ENCODE results near the gene MYMX.

Gene MYMX

DNA sequence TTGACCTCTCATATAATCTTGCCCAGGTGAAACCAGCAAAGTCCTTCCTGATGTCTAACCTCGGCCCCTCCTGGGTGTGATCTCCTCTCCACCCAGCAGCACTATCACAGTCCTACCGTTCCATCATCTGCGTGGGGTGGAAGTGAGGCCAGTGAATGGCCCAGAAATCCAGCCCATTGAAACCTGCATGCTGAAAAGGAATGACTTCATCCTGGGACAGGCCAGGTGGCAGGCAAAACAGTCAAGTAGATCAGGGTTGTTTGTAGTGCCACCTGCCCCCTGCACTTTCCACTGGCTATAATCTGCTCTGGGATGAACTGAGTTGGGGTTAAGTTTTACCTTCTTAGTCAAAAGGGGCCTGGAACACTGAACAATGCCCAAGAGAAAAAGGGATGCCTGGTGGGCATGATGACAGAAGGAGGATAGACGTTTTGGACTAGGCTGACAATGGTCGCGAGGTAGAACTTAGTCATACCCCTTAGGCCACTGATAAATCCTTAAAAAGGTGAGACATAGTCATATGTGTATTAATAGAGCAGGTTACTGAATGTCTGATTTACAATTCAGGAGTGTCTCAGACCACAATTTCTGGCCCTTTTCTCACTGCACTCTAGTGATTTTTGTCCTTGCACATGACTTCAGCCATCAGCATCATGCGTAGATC lies 22.1 kb downstream of the MYMX start:
- H3K36me3 ChIP-seq (ENCODE audit: insufficient read depth, low read length), result no peaks in the 10 kb centered on the region
- H3K9ac ChIP-seq (ENCODE audit: low read depth, low read length), result no peak overlapping the region
- no peaks in the 10 kb centered on the region for H3K9me3 ChIP-seq (replicated peaks; ENCODE audit: low read length)
- H3K27me3 ChIP-seq (ENCODE audit: control insufficient read depth, insufficient read depth, low read length), result no peaks in the 10 kb centered on the region
- no peak overlapping the region for H3K4me3 ChIP-seq (ENCODE audit: low read length)
- no peak overlapping the region for H3K4me2 ChIP-seq (ENCODE audit: low read length)
- peaks cover 33% of the 10 kb centered on the region for H3K4me1 ChIP-seq (ENCODE audit: control insufficient read depth, insufficient read depth, low read length)

DNA sequence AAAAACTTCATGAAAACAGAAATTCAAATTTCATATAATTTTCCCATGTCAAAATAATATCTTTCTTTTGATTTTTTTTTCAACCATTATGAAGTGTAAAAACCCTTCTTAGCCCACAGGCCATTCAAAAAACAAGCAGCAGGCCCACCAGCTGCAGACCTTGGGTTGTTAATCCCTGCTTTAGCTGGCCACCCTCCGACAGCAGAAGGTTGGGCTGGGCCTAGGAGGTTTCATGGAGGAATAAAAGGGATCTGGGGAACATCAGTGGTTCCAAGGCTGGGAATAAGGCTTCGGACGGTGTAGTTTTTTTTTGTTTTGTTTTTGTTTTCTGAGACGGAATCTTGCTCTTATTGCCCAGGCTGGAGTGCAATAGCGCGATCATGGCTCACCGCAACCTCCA lies 26.6 kb downstream of the MYMX start:
- no peak overlapping the region for H3K4me2 ChIP-seq (ENCODE audit: low read length)
- H3K27me3 ChIP-seq (ENCODE audit: control insufficient read depth, insufficient read depth, low read length), result no peaks in the 10 kb centered on the region
- H3K36me3 ChIP-seq (ENCODE audit: insufficient read depth, low read length), result peaks cover 6% of the 10 kb centered on the region
- H3K9me3 ChIP-seq (replicated peaks; ENCODE audit: low read length), result no peaks in the 10 kb centered on the region
- no peak overlapping the region for H3K9ac ChIP-seq (ENCODE audit: low read depth, low read length)
- H3K4me1 ChIP-seq (ENCODE audit: control insufficient read depth, insufficient read depth, low read length), result peaks cover 14% of the 10 kb centered on the region
- no peak overlapping the region for H3K4me3 ChIP-seq (ENCODE audit: low read length)

DNA sequence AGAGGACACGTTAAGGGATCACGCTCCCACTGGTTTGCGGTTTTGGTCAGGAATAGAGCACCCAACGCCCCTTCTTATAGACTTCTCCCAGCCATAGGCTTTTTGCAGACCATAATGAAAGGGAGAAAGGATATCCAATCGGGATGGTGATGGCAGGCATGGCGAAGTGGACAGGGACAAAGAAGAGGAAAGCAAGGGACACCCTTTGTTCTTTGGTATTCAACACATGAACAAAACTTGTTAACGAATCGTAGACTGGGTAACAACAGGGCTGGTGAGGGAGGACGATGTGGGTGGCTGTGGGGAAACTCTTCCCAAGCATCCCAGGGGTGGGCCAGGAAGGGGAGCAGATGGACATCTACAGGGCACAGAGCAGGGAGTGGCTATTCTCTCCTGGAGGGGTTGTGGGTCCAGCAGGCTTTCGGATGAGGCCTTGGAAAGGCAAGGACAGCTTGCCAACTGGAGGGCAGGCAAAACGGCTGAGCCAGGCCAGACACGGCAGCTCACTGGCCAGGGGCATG lies 28.7 kb downstream of the MYMX start:
- Histone ChIP-seq H3K36me3 (ENCODE audit: insufficient read depth, low read length) (peaks cover 27% of the 10 kb centered on the region), H3K4me3 (ENCODE audit: low read length) (peak overlapping the region; percentile 81), H3K4me1 (ENCODE audit: control insufficient read depth, insufficient read depth, low read length) (peaks cover 28% of the 10 kb centered on the region), H3K27me3 (ENCODE audit: control insufficient read depth, insufficient read depth, low read length) (no peaks in the 10 kb centered on the region), H3K4me2 (ENCODE audit: low read length) (peak overlapping the region; percentile 91), H3K9me3 (replicated peaks; ENCODE audit: low read length) (no peaks in the 10 kb centered on the region), H3K9ac (ENCODE audit: low read depth, low read length) (peak overlapping the region; percentile 97)

DNA sequence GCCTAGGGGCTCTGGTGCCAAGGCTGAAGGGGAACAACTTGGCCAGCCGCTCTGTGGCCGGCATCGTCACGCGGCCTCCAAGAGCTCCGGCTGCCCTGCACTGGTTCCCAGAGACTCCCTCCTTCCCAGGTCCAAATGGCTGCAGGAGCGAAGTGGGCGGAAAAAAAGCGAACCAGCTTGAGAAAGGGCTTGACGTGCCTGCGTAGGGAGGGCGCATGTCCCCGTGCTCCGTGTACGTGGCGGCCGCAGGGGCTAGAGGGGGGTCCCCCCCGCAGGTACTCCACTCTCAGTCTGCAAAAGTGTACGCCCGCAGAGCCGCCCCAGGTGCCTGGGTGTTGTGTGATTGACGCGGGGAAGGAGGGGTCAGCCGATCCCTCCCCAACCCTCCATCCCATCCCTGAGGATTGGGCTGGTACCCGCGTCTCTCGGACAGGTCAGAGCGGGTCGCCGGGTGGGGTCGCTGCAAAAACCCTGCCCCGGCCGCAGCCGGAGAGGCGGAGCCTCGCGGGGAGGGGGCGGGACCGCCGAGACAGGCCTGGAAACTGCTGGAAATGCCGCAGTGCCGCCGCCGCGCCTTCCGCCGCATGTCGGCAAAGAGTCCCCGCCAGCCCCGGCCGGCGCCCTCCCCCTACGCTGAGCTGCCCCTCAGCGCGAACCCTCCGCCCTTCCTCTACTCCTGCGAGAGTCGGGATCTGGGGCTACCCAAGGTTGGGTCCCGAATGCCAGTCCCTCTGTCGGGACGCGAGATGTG lies 29.4 kb downstream of the MYMX start:
- Histone ChIP-seq H3K27me3 (ENCODE audit: control insufficient read depth, insufficient read depth, low read length) (no peaks in the 10 kb centered on the region), H3K9me3 (replicated peaks; ENCODE audit: low read length) (no peaks in the 10 kb centered on the region), H3K9ac (ENCODE audit: low read depth, low read length) (peak overlapping the region; percentile 97), H3K36me3 (ENCODE audit: insufficient read depth, low read length) (peaks cover 34% of the 10 kb centered on the region), H3K4me1 (ENCODE audit: control insufficient read depth, insufficient read depth, low read length) (peaks cover 32% of the 10 kb centered on the region), H3K4me3 (ENCODE audit: low read length) (peak overlapping the region; percentile 81), H3K4me2 (ENCODE audit: low read length) (peak overlapping the region; percentile 91)

DNA sequence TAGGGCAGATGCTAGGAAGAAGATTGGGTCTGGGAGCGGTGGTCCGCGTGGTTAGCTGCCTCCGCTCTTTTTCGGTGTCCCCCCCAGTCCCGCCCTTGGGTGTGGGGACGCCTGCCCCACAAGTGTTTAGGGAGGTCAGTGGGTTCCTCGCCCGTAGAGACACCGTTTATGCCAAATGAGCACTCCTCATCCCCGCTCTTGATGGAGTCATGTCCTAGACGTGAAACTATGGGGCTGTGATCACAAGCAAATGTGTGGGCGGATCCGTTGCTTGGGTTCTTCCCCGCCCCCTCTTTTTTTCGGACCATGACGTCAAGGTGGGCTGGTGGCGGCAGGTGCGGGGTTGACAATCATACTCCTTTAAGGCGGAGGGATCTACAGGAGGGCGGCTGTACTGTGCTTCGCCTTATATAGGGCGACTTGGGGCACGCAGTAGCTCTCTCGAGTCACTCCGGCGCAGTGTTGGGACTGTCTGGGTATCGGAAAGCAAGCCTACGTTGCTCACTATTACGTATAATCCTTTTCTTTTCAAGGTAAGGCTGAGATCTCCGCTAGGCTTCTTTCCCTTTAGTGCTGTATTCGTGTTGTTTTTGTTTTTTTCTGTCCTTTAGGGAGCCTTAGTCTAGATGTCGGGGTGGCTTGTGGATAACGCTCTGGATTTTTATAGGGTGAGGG lies 30.1 kb downstream of the MYMX start, which contains the start of gene HSP90AB1:
HSP90AB1 (plus strand) TSS at position 439 of the 675 bp plus-strand sequence. CDS start 1,529 bp downstream, outside the sequence.
- Histone ChIP-seq H3K36me3 (ENCODE audit: insufficient read depth, low read length) (peaks cover 41% of the 10 kb centered on the region), H3K4me3 (ENCODE audit: low read length) (peak within 1 kb of the TSS; percentile 81), H3K27me3 (ENCODE audit: control insufficient read depth, insufficient read depth, low read length) (no peaks in the 10 kb centered on the region), H3K4me1 (ENCODE audit: control insufficient read depth, insufficient read depth, low read length) (peaks cover 34% of the 10 kb centered on the region), H3K4me2 (ENCODE audit: low read length) (peak within 1 kb of the TSS; percentile 91), H3K9me3 (replicated peaks; ENCODE audit: low read length) (no peaks in the 10 kb centered on the region), H3K9ac (ENCODE audit: low read depth, low read length) (peak within 1 kb of the TSS; percentile 97)

DNA sequence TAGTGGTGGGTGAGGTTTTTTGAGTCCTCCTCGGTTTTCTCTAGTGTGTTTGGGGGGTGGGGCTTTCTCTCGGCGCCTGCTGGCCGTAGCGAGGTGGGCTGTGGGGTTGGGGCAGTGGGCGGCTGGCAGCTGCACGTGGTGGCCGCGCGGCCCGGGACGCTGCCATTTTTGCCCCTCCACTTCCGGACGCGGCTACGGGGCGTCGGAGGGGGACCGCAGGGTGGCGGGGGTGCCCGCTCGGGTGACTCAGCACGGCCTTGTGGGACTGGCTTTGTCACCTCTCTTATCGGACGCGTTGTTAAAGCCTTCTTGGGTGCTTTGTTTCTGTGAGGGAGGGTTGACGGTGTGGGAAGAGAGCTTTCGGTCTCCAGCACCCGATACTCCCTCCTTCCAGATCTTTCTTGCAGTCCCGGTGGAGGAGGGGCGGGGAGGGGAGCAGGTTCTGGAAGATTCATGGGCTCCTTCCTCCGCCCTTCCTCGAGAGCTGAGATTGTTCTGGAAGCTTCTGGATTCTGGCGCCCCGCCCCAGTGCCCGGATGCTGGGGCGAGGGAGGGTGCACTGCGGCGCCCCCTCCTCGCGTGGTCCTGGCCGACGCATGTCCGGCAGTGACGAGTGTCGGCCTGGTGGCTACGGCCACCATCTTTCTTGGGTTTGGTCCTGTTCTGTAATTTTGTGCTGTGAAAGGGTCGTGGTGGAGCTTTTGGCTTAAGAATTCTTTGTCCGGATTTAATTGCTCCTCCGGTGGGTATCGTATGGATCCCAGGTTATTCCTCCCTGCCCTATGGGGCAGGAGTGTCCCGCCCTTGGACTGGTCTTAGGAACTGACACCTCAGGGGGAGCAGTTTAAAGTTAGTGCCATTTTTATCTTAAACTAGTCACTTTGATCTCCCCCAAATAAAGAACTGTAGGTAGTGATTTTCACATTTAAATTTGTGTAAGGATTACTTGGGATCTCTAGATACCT lies 30.9 kb downstream of the MYMX start:
- no peaks in the 10 kb centered on the region for H3K9me3 ChIP-seq (replicated peaks; ENCODE audit: low read length)
- peak overlapping the region; percentile 97 for H3K9ac ChIP-seq (ENCODE audit: low read depth, low read length)
- H3K4me3 ChIP-seq (ENCODE audit: low read length), result peak overlapping the region; percentile 81
- H3K36me3 ChIP-seq (ENCODE audit: insufficient read depth, low read length), result peaks cover 47% of the 10 kb centered on the region
- H3K4me2 ChIP-seq (ENCODE audit: low read length), result peak overlapping the region; percentile 91
- no peaks in the 10 kb centered on the region for H3K27me3 ChIP-seq (ENCODE audit: control insufficient read depth, insufficient read depth, low read length)
- H3K4me1 ChIP-seq (ENCODE audit: control insufficient read depth, insufficient read depth, low read length), result peaks cover 34% of the 10 kb centered on the region

DNA sequence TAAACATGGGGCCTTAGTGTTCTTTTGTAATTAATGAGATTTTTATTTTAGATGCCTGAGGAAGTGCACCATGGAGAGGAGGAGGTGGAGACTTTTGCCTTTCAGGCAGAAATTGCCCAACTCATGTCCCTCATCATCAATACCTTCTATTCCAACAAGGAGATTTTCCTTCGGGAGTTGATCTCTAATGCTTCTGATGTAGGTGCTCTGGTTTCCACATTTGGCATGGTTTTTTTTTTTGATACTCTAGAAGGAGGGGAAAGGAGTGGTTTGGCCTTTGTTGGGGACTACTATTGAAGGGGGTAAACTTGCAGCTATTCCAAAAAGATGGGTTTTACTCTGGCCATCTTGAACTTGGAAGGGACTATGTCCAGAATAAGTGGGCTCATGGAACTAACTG lies 31.9 kb downstream of the MYMX start:
- no peaks in the 10 kb centered on the region for H3K9me3 ChIP-seq (replicated peaks; ENCODE audit: low read length)
- H3K36me3 ChIP-seq (ENCODE audit: insufficient read depth, low read length), result peaks cover 57% of the 10 kb centered on the region
- H3K9ac ChIP-seq (ENCODE audit: low read depth, low read length), result peak overlapping the region; percentile 97
- peaks cover 34% of the 10 kb centered on the region for H3K4me1 ChIP-seq (ENCODE audit: control insufficient read depth, insufficient read depth, low read length)
- H3K27me3 ChIP-seq (ENCODE audit: control insufficient read depth, insufficient read depth, low read length), result no peaks in the 10 kb centered on the region
- H3K4me2 ChIP-seq (ENCODE audit: low read length), result peak overlapping the region; percentile 91
- peak overlapping the region; percentile 81 for H3K4me3 ChIP-seq (ENCODE audit: low read length)

DNA sequence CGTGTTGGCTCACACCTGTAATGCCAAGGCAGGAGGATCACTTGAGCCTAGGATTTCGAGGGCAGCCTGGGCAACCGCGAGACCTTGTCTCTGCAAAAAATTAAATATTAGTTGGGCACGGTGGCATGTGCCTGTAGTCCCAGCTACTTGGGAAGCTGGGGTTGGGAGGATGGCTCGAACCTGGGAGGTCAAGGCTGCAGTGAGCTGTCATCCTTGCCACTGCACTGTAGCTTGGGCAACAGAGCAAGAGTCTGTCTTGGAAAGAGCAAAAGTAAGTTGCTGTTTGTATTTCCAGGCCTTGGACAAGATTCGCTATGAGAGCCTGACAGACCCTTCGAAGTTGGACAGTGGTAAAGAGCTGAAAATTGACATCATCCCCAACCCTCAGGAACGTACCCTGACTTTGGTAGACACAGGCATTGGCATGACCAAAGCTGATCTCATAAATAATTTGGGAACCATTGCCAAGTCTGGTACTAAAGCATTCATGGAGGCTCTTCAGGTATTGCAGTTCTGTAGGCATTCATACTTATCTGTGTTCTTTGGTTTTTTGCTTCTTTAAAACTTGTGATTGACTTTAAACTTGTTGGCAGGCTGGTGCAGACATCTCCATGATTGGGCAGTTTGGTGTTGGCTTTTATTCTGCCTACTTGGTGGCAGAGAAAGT lies 32.5 kb downstream of the MYMX start:
- Histone ChIP-seq H3K9ac (ENCODE audit: low read depth, low read length) (peak overlapping the region; percentile 97), H3K9me3 (replicated peaks; ENCODE audit: low read length) (no peaks in the 10 kb centered on the region), H3K36me3 (ENCODE audit: insufficient read depth, low read length) (peaks cover 63% of the 10 kb centered on the region), H3K4me2 (ENCODE audit: low read length) (peak overlapping the region; percentile 91), H3K4me3 (ENCODE audit: low read length) (peak overlapping the region; percentile 81), H3K27me3 (ENCODE audit: control insufficient read depth, insufficient read depth, low read length) (no peaks in the 10 kb centered on the region), H3K4me1 (ENCODE audit: control insufficient read depth, insufficient read depth, low read length) (peaks cover 36% of the 10 kb centered on the region)

DNA sequence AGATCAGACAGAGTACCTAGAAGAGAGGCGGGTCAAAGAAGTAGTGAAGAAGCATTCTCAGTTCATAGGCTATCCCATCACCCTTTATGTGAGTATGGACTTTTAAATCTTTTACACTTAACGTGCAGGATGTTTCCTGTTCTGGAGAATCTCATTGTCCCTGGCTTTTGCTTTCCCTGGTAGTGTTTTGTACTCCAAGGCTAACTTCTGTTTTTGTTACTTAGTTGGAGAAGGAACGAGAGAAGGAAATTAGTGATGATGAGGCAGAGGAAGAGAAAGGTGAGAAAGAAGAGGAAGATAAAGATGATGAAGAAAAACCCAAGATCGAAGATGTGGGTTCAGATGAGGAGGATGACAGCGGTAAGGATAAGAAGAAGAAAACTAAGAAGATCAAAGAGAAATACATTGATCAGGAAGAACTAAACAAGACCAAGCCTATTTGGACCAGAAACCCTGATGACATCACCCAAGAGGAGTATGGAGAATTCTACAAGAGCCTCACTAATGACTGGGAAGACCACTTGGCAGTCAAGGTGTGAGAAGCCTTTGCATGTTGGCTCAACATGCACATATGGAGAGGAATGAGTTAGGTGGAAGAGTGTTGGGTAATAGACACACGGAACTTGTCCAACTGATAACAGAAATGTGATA lies 33.5 kb downstream of the MYMX start:
- no peaks in the 10 kb centered on the region for H3K9me3 ChIP-seq (replicated peaks; ENCODE audit: low read length)
- H3K4me1 ChIP-seq (ENCODE audit: control insufficient read depth, insufficient read depth, low read length), result peaks cover 44% of the 10 kb centered on the region
- no peaks in the 10 kb centered on the region for H3K27me3 ChIP-seq (ENCODE audit: control insufficient read depth, insufficient read depth, low read length)
- H3K4me3 ChIP-seq (ENCODE audit: low read length), result no peak overlapping the region
- peaks cover 73% of the 10 kb centered on the region for H3K36me3 ChIP-seq (ENCODE audit: insufficient read depth, low read length)
- H3K9ac ChIP-seq (ENCODE audit: low read depth, low read length), result no peak overlapping the region
- peak overlapping the region; percentile 91 for H3K4me2 ChIP-seq (ENCODE audit: low read length)

DNA sequence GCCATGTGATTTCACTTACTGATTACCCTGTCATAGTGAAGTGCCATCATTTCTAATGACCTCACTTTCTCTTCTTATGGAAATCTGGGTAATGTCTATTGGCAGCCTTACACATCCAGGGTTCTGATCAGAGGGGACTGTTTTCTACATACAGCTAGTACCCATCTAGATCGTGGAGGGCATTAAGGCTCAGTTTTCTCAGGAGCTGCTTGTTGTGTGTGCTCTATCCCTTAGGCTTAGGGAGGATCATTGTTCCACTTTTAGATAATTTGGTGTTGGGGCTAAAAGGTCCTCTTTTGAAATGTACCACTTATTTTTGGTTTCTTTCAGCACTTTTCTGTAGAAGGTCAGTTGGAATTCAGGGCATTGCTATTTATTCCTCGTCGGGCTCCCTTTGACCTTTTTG lies 34.0 kb downstream of the MYMX start:
- peaks cover 42% of the 10 kb centered on the region for H3K4me1 ChIP-seq (ENCODE audit: control insufficient read depth, insufficient read depth, low read length)
- H3K4me3 ChIP-seq (ENCODE audit: low read length), result no peak overlapping the region
- no peaks in the 10 kb centered on the region for H3K27me3 ChIP-seq (ENCODE audit: control insufficient read depth, insufficient read depth, low read length)
- no peak overlapping the region for H3K9ac ChIP-seq (ENCODE audit: low read depth, low read length)
- H3K9me3 ChIP-seq (replicated peaks; ENCODE audit: low read length), result no peaks in the 10 kb centered on the region
- H3K36me3 ChIP-seq (ENCODE audit: insufficient read depth, low read length), result peaks cover 75% of the 10 kb centered on the region
- H3K4me2 ChIP-seq (ENCODE audit: low read length), result peak overlapping the region; percentile 8

All from skeletal muscle satellite cell (primary cell).